Measurements from ENCODE around the gene PTPRN2.

Gene PTPRN2

DNA sequence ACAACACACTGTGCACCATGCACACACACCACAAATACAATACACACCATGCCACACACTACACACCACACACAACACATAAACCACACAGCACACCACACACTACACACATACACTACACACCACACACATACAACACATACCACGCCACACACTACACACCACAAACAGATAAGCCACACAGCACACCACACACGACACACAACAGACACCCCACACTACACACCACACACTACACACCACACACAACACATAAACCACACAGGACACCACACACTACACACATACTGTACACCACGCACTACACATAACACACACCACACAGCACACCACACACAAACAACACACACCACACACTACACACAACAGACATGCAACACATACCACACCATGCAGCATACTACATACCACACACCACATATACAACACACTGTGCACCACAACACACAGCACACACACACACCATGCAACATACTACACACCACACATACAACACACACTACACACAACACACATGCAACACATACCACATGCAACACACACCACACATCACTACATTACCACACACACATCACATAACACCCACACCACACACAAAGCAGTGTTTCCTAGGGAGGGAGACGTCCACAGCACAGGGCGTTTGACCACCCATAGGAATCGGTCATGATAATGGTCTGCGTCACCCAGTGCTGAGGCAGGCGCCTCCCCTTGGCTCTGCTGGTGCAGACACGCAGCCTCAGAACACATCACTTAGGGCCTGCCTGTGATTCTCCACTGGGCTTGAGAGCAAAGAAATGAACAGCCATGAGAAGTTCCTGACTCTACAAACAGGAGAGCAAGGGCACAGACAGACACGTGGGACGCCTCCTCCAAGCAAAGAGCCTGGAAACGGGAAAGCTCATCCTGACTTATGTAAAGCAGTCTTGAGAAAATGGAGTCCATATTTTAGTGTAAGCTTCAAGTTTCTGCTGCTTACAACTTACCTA, 458.3 kb downstream of the PTPRN2 start:
- H3K4me3 ChIP-seq (ENCODE audit: low read depth, low read length) = no peak overlapping the region

- H3K4me3 ChIP-seq (ENCODE audit: low read depth, low read length) = no peak overlapping the region
These were observed 459.1 kb downstream of the PTPRN2 start for GRCh38 chr7:158128572-158128971.

- no peak overlapping the region for H3K4me3 ChIP-seq (ENCODE audit: low read depth, low read length)
These were observed 460.4 kb downstream of the PTPRN2 start for GRCh38 chr7:158127241-158127640.

DNA sequence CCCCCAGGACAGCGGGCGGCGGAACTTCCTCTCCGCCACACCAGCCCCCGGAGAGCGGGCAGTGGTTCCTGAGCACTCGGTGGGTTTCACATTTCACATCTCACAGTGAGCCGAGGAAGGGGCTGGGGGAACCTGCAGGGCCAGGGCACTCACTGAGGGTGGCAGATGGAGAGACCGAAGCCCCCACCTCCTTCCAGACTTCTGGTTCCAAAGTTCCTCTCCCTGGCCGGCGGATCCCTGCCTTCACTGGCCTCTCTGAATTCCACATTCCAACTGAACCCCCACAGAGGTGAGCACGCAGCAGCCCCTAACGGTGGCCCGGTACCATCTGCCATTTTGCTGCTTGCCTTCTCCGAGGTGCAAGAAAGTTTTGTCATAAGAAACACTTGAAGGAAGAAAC, 461.0 kb downstream of the PTPRN2 start:
- no peak overlapping the region for H3K4me3 ChIP-seq (ENCODE audit: low read depth, low read length)

DNA sequence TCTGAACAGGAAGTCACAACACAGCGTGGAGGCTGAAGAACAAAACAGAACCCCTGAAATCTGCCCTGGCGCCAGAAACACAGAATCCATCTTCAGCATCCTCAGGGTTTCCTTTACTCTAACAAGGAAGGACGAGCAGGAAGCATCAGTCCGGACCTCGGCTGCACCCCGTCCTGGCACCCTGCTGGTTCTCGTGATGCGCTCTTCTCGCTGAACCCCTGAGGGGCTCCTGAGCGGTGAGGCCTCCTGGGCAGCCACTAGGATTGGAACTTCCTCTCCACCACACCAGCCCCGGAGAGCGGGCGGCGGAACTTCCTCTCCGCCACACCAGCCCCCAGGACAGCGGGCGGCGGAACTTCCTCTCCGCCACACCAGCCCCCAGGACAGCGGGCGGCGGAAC, 461.9 kb downstream of the PTPRN2 start:
- H3K4me3 ChIP-seq (ENCODE audit: low read depth, low read length) = no peak overlapping the region

- H3K4me3 ChIP-seq (ENCODE audit: low read depth, low read length) = no peak overlapping the region
These were observed 462.5 kb downstream of the PTPRN2 start for GRCh38 chr7:158125091-158125490.

- no peak overlapping the region for H3K4me3 ChIP-seq (ENCODE audit: low read depth, low read length)
These were observed 462.9 kb downstream of the PTPRN2 start for GRCh38 chr7:158124671-158125079.

DNA sequence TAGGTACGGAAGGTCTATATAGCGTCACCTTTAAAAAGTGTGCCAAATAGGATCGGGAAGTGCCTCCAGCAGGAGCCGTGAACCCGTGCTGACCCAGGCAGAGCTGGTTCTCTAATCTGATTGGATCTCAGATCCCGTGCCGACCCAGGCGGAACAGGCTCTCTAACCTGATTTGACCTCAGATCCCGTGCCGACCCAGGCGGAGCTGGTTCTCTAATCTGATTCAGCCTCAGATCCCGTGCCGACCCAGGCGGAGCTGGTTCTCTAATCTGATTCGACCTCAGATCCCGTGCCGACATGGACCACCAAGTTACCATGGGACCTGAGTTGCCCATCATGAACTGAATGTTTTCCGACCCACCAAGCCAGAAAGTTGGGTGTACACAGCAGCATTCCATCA, 463.9 kb downstream of the PTPRN2 start:
- H3K4me3 ChIP-seq (ENCODE audit: low read depth, low read length) = no peak overlapping the region

GRCh38 chr7:158123214-158123613, 464.4 kb downstream of the PTPRN2 start:
- H3K4me3 ChIP-seq (ENCODE audit: low read depth, low read length) = no peak overlapping the region

DNA sequence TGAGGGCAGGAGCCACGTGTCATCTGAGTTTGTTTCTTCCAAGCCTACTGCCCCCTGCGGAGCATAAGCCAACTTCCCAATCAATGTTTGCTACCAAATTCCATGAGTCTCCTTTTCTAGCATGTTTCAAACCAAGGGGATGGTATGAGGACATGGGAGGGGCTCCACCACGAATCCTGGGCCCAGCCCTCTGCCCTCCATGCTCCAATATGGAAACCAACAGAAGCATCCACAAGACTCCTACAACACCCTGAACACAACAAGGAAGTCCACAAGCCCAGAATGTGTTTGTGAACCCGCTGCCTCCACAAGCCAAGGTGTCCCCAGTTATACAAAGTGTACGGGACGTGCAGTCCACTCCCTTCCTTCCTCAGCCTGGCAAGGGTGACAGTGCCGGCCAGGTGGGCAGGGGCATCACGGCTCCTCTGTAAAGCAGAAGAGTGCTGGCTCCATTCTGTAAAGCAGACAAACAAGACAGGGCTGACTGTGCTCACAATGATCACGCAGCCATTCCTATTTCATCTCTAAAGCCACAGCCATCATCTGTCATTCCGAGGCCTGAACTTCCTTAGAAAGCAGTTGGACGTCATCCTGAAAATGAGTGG, 466.1 kb downstream of the PTPRN2 start:
- no peak overlapping the region for H3K4me3 ChIP-seq (ENCODE audit: low read depth, low read length)

DNA sequence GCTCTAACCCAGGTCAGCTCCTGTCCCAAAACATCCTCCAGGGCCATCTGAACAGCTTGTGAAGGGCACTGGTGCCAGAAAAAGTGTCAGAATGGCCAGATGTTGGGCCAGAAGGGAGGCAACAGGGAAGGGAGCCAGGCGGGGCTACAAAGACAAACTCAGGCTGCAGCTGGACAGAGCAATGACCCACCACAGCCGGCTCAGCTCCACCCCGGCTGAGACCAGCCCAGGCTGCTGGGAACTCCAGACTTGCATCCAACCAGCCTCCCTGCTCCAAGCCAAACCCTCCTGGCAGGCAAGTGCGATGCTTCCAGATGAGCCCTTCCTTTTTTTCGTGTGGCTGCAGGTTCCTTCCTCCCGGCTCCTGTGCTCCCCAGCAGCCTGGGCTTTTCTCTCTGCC, 466.9 kb downstream of the PTPRN2 start:
- H3K4me3 ChIP-seq (ENCODE audit: low read depth, low read length) = no peak overlapping the region

DNA sequence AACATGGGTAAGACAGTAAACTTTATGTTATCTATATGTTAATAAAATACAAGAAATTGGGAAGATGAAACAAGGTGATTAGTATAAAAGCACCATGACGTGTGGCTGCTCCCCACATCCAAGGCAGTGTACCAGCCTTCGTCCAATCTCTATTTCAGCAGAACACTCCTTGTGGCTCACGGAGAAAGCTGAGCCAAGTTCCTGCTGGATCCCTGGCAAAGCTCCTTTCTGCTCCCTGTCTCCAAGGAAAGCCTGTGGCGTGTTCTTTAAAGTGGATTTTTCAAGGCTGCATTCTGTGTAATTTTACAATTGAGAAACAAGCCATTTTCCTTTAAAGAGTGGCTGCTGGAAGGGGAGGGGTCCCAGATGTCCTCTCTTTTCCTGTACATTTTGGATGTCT, 467.3 kb downstream of the PTPRN2 start:
- H3K4me3 ChIP-seq (ENCODE audit: low read depth, low read length) = no peak overlapping the region

DNA sequence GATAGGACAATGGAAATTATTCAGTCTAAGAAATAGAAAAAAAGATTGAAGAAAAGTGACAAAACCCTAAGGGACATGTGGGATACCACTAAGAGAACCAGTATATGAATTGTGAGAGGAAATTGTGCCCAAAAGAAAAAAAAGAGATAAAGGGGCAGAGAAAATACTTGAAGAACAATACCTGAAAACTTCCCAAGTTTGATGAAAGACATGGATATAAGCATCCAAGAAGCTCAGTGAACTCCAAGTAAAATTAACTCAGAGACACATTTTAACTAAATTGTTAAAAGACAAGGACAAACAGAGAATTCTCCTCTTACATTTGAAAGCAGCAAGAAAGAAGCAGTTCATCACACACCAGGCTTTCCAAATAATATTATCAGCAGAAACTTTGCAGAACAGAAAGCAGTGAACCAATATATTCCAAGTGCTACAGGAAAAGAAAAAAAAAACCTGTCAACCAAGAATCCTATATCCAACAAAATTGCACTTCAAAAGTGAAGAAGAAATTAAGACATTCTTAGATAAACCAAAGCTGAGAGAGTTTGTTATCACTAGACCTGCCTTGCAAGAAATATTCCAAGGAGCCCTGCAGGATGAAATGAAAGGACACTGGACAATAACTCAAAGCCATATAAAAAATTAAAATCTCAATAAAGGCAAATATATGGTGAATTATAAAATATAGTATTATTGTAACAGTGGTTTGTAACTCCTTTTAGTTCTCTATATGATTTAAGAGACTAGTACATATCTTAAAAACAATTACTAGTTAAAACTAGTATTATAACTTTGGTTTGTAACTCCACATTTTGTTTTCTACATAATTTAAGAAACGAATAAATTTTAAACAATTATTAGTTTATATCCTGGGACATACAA, 470.0 kb downstream of the PTPRN2 start:
- H3K4me3 ChIP-seq (ENCODE audit: low read depth, low read length) = no peak overlapping the region

- no peak overlapping the region for H3K4me3 ChIP-seq (ENCODE audit: low read depth, low read length)
These were observed 471.4 kb downstream of the PTPRN2 start for GRCh38 chr7:158116235-158116634.

DNA sequence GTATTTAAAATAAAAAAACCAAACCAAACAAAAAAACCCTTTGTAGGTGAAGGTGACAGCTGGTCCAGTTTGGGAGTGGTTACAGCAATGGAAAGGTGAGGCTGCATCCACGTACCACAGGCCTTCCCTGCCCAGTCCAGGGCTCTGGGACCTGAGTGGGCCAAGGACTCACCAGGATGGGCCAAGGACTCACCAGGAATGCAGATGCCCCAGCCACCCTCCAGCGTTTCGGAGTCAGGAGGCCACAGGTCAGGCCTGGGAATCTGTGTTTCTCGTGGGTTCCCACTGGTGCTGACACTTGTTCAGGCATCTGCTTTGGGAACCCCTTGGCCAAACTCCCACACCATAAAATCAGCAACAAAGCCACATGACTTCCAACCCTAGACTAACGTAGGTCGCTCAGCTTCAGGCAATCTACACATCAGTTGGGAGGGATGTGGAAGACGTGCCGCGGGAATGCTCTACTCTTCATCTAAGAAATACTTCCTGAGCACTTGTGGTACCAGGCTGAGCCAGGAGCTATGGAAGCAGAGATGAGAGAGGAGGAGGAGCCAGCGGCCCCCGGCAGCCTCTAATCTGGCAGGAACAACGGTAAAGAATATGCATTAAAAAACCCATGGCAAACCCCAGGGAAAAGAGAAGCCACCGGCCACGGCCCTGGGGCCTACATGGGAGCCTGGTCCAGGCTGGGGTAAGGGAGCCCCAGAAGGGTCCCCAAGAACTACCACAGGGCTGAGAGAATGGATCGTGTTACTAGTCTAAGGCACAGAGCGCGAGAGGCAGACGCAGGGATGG, 473.4 kb downstream of the PTPRN2 start:
- no peak overlapping the region for H3K4me3 ChIP-seq (ENCODE audit: low read depth, low read length)

DNA sequence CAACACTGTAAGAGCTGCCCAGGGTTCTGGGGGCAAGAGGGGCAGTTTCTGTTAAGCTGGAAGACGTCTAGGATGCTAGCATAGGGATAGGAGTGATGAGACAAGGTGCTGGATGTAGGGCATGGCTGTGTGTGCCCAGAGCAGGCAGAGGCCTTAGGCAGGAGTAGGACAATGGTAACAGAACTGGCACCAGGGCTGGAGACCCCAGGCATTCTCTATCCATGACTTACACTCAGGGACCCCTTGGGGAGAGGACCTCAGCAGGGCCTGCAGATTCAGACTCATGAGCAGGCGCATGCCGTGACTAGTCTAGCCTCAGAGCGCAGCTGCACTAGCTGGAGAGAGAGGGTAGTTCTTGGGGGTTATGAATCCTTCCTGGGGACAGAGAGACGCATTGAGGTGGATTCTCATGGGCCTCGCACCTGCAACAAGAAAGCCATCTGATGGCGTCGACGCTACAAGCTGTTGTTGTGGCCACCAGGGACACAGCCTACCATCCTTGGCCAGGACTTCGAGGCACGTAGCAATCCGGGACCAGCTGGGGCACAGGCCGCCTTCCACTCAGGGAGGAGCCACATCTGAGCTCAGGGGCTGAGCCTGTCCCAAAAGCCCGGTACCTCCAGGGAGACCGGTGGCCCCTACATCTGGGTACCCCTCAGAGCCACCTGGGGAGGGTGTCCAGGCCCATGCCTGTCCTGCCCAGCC, 474.1 kb downstream of the PTPRN2 start:
- H3K4me3 ChIP-seq (ENCODE audit: low read depth, low read length) = no peak overlapping the region

DNA sequence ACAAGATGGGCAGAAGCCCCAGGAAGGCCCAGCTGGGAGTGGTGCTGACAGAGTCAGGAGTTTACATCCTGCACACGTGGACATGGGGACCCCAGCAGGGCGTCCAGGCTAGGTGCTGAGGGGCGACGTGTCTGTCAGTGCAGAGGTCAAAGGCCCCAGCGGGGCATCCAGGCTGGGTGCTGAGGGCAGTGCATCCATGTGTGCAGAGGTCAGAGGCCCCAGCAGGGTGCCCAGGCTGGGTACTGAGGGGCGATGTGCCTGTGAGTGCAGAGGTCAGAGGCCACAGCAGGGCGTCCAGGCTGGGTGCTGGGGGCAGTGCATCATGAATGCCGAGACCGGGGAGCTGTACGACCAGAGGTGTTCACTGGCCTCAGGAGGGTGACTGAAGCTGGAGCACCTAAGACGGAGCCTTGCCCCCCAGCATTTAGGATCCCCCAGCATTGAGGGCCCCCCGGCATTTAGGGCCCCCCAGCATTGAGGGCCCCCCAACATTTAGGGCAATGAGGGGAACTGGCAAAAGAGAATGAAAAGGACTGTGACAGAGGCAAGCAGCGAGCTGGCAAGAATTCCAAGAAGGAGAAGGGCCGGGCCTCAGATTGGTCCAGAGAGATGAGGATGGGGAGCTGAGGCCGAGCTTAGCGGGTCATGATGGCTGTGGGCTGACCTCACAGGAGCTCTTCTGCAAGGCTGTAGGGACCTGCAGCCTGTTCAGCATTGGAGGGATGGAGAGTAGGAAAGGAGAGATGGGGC, 474.9 kb downstream of the PTPRN2 start:
- H3K4me3 ChIP-seq (ENCODE audit: low read depth, low read length) = no peak overlapping the region

GRCh38 chr7:158111906-158112570, 475.6 kb downstream of the PTPRN2 start:
- H3K4me3 ChIP-seq (ENCODE audit: low read depth, low read length) = no peak overlapping the region

All from iPS-11a (cell line).